GF-D8 (cell line): ENCODE results near the gene GNAI1.

Source experiments
- DNase-seq: peaks from one replicate; lab custom pipeline; 2025; lab: John Stamatoyannopoulos, UW

The GNAI1 gene

GRCh38 chr7:80215734-80216133 lies 81.1 kb downstream of the GNAI1 start:
- DNase-seq, result no peak

DNA sequence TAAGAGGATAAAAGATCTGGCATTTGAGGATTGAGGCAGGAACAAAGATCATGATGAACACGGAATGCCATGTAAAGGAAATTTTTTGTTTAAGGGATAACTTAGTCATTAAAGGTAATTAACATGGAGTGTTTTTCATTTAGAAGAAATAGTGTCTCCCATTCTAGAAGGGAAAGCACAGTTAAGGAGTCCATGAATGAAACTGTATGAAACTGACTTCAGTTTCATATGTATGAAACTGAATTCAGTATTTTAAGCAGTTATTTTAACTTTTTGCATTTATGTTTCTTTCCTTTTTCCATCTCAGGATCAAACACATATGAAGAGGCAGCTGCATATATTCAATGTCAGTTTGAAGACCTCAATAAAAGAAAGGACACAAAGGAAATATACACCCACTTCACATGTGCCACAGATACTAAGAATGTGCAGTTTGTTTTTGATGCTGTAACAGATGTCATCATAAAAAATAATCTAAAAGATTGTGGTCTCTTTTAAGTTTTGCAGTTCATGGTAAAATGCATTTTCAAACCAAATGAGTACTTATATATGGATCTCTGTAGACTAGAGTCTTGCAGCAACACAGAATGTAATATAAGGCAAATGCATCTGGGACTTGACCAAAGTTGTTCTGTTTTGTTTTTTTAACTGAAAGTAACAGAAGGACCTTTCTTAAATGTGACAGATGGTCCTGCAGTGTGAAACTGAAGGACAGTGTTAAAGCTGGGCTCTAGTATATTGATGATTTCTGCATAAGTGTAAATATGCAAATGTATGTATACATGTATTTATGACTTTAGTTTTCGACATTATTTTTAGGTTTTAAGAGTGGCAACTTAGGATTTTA lies 82.6 kb downstream of the GNAI1 start:
- DNase-seq, result no peak

GRCh38 chr7:80218723-80219122 lies 84.1 kb downstream of the GNAI1 start:
- no peak for DNase-seq

DNA sequence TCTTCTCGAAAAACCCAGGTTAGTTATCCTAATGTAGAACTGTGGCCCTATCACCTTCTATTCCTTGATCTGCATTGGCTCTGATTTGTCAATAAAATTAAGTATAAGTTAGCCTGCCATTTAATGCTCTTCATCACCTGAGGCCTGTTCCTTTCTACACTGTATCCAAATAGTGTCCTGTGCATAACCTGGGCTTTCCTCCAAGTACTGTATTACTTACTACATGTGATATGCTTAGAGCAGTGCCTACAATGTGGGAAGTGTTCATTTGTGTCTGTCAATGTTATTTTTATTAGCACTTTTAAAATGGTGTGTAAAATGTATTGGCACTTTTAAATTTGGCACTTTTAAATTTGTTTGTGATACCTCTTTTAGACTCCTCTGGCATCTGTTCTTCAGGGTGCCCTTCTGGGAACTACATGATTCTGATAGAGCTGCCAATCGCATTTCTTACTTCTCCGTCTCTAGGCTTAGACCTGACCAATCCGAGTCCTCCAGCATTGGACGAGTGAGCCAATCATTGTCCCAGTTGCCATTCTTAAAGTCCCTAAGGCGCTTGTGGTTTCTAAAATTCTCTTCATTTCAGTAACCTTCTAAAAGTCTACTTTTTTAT lies 85.5 kb downstream of the GNAI1 start:
- DNase-seq, result no peak

GRCh38 chr7:80224415-80224814 lies 89.8 kb downstream of the GNAI1 start:
- no peak for DNase-seq

DNA sequence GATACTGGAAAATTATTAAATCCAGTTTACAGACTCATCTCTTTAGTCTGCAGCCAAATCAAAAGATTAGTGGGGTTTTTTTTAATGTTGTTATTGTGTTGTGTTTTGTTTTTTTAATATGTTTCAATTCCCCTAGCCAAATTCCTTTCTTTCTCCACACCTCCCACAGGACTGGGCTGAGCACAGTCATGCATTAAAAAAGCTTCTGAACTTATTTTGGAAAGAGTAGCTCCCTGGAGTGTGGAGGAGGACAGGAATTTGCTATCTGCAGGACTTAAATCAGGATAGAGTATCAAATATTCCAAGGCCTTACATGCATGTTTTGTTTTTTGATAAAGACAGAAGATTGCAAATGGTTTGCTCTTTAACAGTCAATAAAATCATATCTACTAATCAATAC lies 90.7 kb downstream of the GNAI1 start:
- DNase-seq, result no peak

GRCh38 chr7:80226629-80227028 lies 92.0 kb downstream of the GNAI1 start:
- DNase-seq, result no peak

DNA sequence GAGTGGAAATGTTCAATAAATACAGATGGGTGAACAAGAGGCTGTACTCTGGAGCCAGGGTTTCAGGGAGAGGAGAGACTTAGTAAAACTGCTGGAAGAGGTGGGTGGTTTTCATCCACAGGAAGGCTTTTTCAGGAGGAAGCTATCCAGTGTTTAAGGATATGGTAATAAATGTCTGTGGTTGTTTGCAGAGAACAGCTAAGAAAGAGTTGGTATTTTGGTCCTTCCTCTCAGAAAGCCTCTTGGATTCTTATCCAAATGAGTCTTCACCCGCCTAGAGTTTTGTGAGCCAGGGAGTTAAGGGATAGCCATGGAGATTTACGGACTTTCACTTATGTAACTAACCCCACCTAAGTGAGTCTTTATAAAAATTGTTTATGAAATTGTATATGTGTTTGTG lies 95.7 kb downstream of the GNAI1 start:
- no peak for DNase-seq

DNA sequence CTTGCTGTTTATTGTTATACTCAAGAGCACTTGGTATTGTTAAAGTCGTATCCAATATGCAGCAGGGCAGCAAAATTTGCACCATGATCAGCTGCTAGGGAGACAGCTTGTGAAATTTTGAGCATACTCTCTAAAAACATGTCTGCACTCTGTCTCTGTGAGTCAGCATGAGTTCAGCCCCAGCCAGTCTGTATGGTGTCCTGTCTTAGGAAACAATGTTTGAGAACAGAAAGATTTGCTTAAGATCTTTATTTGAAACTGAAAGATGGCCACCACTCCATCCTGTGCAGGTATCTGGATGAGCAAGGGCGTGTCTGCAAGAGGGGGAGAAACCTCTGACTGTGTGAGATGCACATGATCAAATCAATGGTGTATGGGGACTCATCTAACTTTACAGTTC lies 97.1 kb downstream of the GNAI1 start:
- no peak for DNase-seq

DNA sequence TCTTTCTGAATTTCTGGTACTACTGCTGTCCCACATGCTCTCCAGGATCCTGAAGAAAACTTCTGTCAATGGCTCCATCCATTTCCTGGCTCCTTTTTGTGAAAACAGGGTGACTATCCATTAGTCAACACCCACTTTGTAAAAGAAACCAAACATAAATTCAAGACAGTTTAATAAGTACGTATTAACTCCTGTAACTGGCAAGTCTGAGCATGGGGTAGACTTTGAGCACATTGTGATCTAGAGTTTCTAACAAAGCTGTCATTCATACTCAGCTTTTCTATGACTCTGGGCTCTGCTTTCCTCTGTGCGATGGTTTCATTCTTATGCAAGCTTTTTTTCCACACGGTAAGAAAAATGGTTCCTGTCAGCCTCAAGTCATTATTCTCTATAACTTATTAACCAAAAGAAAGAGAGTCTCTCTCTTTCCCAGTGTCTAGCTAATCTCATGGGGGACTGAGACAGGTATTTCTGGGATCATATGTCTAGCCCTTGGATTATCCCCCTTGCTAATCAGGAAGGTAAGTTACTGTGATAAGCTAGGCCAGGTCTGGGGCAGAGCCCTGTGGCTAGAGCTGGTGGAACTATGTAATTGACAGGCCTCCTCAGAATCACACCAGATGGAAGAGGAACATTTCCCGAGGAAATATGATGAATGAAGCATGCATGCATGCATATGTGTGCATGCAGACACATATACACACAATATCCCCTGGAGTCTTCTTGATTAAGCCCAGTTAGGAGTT lies 98.5 kb downstream of the GNAI1 start:
- no peak for DNase-seq

DNA sequence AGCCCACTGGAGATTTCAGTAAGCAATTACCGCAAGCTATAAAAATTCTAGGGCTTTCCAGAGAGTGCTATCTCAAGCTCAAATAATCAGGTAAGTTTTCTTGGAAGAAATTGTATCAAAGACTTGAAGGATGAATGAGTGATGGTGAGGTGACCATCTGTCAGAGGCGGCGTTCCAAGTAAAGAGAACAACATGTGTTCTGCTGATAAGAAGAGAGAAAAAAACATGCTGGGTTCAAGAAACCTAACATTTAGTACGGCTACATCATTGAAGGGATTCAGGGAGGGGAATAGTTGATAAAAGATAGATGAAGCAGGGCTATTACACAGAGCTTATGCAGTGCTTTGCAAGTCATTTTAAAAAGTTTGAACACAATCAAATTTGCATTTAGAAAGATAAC lies 100.7 kb downstream of the GNAI1 start:
- DNase-seq, result no peak

DNA sequence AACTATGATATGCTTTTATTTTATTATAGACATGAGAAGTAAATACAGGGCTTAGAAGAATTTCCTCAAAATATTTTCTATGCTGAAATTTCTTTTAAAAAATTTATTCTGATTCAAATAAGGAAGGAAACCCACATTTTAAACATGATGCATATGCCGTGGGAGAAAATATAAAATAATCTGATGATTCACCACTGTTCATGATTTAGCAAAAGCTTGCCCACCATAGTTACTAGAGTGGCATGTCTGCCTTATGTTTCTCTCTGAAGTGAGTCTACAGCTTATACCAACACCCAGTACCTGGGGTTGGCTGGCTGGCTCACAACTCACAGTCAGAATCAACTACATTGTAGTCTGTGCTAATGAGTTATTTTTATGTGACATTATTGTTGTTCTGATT lies 102.0 kb downstream of the GNAI1 start:
- DNase-seq, result no peak

DNA sequence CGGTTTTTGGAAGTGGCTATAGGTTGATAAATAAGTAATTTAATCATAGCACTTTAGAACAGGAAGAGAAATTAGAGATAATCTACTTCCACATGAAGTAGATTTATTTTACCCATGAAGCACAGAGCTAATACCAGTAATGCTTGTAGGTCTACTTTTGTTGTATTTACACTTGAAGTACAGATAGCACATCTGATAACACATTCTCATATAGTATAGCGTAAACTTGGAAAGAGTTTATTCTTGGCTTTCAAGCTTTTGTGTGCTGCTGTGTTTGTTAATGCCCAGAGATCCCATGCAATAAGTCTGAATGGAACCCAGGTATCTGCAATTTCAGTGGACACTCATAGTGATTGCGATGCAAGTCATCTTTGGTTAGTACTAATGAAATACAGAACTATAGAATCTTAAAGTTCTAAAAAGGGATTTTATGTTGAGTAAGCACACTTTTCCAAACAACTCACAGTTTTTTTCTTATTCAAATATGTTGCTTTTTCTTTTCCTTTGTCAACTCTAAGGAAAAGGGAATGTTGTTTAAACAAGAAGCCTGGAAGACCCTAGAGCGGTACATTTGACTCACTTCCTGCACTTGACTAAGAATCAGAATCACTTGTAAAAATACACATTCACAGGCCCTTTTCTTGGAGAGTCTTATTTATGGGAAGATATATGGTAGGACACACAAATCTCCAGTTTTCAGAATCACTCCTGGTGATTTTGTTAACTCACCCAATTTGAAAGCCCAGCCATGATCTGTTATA lies 105.8 kb downstream of the GNAI1 start:
- no peak for DNase-seq

- no peak for DNase-seq
These were observed 107.0 kb downstream of the GNAI1 start for GRCh38 chr7:80241671-80242070.

GRCh38 chr7:80243425-80243824 lies 108.8 kb downstream of the GNAI1 start:
- no peak for DNase-seq

- DNase-seq, result no peak
These were observed 109.7 kb downstream of the GNAI1 start for GRCh38 chr7:80244206-80244916.

GRCh38 chr7:80247144-80247543 lies 112.5 kb downstream of the GNAI1 start:
- DNase-seq, result no peak

DNA sequence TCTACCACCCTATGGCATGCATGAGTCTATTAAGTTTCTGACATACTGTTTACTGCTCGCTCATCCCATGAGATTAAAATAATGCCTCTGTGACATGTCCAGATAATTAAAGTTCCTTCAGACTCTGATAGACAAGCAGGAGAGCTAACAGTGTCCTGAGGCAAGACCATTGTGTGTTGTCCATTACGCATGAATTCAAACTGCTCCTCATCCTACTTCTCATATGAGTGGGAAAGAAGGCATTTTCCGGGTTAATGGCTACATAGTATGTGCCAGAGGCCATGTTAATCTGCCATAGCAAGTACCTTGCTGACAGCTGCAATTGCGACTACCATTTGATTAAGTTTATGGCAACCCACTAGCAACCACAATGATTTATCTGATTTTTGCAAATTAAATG lies 113.3 kb downstream of the GNAI1 start:
- DNase-seq, result no peak

- DNase-seq, result no peak
These were observed 114.6 kb downstream of the GNAI1 start for GRCh38 chr7:80249184-80249583.

GRCh38 chr7:80249619-80250295 lies 115.1 kb downstream of the GNAI1 start:
- no peak for DNase-seq

DNA sequence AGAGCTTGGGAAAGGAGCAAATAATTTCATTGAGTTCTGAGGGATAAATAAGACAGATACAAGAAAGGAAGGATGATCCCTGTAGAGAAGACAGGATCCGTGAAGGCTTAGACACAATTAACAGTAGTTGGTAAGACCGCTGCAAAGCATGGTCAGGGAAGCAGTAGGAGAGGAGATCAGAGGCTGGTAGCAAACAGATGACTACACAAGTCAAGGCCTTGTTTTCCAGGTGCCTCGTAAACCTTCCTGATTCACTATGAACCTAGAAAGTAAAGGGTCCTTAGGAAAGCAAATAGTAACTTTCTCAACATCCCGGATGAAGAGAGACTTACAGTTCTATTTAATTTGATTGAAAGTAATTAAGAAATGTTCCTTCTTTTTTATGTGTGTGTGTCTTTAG lies 118.6 kb downstream of the GNAI1 start:
- DNase-seq, result no peak
